IPS-NIHi7 (cell line): ENCODE results near the gene UVSSA.

Experiments
- DNase-seq: peaks from one replicate; pipeline ENCODE4 v3.0.0; 2012; ENCODE audit warnings: mixed read lengths; ENCODE audit errors: extremely low spot score

UVSSA gene

GRCh38 chr4:1407657-1408333, 60.8 kb downstream of the UVSSA start:
- no peak for DNase-seq

DNA sequence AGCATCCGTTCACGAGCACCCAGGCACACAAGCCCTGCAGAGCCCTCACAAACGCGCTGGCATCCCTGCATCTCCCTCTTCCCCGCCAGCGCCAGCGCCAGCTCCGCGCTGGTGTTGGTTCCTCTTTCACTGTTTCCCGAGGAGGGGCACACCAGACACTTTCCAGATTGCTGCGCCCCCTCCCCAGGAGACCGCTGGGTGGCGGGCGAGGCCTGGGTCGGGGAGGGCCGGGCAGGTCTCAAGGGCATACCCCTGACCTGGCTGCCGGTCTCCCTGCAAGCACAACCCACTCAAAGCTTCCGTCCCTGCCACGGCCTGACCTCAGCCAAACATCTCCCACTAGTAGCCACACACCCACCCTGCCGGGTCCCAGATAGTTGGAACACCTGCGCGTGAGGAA, 61.4 kb downstream of the UVSSA start:
- no peak for DNase-seq

GRCh38 chr4:1409079-1409478, 62.1 kb downstream of the UVSSA start:
- DNase-seq, result no peak

DNA sequence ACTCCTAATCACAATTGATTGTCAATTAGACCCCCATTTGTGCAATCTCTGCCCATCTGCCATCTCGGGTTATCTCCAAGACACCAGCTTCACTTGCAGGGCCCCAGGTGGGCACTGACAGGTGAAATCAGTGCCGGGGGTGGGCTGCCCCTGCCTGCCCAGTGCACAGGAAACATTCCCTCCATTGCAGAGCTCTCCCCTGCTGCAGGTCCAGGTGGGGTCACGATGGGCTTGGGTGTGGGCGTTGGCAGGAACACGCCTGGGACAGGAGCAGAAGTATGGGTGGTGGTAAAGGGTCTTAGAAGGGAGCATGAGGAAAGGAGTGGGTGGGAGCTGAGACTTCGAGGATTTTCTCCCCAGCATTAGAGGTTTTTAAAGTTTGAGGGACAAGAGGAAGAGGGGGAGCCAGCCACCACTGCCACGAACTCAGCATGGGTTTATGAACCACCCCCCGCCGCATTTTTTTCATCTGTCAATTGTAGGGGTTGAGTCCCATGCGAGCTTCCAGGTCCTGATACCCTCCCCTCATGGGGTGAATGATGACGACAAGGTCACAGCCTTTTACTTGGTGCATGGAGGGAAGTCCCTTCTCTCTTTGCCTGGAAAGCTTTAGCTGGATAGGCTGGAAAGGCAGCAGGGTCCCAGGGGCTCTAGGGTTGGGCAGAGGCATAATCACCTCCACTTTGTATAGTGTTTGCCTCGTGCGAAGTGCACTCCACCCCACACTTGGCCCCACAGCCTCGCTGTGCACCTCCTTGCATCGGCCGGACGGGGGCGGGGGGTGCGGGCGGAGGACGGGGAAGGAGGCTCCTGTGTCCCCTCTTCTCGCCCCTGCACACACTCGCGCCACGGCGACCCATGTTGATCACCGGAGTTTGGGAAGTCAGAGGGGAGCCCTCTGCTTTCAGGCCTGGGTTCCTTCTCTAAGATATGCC, 62.8 kb downstream of the UVSSA start:
- DNase-seq, result no peak

DNA sequence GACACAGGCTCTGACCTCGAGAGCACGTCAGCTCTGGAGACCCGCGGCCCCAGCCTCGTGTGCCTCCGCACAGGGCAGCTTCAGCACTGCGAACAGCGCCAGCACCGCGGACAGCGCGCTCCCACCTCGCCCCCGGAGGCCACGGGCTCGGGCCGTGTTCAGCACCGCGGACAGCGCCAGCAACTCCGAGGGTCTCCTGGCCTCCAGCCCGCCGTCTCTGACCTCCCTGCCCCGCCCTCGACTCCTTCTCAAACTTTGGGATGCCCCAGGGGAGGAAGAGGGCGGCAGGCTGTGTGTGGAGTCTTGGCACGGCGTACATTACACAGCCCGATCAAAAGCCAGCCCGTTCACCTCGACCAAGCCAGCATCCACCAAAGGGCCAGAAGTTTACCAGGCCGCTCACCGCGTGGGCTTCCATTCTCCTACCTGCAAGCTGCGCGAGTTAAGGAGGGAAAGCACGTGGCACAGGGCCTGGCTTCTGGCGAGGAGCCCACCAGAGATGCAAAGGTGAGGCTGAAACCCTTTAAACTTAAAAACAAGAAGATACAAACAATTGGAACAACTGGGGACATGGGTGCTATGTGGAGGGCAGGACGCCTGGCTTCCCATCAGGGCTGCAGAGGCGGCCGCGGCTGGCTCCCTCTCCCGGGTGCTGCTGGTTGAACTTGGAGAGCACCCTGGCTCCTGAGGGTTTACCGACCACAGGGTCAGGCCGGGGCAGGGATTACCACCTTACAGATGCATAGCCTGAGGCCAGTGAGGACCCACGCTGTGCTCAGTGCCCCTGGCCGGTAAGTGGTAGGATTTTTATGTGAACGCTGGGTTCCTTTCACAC, 63.7 kb downstream of the UVSSA start:
- peak; percentile 95 for DNase-seq

DNA sequence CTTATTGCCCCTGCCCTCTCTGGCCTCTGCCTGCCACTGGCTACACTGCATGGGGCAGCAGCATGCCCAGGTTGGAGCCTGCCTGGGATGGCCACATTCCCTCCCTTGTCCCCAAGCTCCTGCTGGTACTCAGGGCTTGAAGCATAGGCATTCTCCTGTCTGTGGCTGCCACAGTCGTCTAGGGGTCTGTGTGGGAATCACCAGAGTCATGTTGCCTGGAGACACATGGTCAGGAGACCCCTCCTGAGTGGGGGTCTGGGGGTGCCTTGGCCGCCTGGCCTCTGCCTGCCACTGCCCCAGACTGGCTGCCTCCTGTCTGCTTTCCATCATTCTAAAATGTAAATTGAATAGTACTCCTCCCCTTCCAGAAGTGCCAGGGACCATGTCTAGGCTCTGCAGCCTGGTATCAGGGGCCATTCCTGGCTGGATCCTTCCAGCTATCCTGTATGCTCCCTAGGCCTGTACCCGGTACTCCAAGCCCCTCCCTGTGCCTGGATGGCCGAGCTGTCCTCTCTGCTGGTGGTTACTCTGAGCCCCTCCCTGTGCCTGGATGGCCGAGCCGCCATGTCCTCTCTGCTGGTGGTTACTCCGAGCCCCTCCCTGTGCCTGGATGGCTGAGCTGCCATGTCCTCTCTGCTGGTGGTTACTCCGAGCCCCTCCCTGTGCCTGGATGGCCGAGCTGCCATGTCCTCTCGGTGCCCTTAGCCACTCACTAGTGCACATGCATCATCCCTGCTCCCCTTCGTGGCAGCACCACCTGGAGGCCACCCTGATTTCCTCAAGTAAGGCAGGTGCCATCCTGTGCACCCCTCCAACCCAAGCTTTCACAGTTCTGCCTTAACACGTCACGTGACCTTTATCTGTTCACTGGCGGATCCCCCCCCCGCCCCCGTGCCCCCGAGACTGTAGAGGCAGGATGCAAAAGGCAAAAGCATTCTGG, 64.7 kb downstream of the UVSSA start:
- DNase-seq, result peak; percentile 26

DNA sequence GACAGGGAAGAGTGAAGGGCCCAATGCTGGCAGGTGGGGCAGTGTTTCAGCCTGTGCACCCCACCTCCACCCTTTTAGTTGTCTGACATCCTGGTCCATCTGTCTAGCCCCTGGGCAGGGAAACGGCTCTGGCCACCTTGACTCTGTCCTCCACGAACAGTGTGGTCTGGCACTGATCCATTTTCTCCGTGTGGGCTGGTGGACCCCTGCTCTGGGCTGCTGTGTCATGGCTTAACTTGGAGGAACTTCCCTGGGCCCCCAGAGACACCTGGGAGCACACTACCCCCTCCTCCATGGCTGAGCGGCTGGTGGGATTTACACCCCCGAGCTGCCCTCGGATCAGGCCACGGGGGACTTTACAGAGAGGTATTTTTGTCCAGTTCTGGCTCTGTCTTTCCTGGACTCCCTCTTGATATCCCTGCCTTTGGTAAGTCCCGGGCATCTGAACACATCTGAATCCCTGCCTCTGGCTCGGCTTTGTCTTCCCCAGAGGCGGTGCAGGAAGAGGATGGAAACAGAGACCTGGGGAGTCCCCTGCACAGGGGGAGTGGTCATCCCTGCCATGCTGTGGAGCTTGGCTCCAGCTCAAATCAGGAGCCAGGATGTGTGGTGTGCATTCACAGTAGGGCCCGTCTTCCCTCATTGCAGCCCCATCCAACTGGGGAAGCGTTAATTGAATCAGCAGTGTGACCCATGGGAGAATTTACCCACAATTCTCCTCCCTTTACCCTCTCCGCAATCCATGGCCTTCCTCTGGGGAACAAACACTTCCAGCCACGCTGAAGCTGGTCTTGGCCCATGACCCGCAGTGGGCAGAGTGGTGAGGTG, 65.6 kb downstream of the UVSSA start:
- DNase-seq, result peak; percentile 13

GRCh38 chr4:1413204-1413663, 66.2 kb downstream of the UVSSA start:
- DNase-seq, result peak; percentile 10

DNA sequence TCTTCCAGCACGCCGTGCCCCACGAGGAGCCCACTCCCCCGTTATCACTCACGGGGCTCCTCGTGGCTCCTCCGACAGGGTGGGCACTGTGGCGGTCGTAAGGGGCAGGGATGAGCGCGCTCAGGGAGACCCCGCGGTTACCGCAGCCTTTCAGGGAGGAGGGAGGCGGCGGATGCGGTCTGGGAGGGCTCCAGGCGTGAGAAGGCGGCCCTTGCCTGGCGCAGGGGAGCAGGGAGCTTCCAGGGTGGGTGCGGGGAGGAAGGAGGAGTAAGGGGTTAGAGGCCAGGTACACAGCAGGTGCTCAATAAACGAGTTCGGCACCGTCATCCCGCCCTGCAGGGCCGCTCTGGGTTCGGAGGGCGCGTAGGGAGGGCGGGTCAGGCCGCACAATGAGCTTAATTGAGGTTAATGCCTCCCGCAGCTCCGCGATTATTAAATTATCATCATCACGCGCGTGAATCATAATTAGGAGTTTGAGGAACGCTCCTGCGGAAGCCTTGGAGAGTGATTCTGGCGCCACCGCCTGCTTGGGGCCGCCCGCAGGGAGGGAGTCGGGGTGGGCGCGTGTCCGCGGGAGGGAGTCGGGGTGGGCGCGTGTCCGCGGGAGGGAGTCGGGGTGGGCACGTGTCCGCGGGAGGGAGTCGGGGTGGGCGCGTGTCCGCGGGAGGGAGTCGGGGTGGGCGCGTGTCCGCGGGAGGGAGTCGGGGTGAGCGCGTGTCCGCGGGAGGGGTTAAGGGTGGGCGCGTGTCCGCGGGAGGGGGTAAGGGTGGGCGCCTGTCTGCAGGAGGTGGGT, 66.9 kb downstream of the UVSSA start:
- peak; percentile 16 for DNase-seq

- DNase-seq, result no peak
These were observed 68.0 kb downstream of the UVSSA start for GRCh38 chr4:1414831-1415680.

- DNase-seq, result no peak
These were observed 68.6 kb downstream of the UVSSA start for GRCh38 chr4:1415681-1415981.

GRCh38 chr4:1416051-1416947, 69.3 kb downstream of the UVSSA start:
- DNase-seq, result no peak

DNA sequence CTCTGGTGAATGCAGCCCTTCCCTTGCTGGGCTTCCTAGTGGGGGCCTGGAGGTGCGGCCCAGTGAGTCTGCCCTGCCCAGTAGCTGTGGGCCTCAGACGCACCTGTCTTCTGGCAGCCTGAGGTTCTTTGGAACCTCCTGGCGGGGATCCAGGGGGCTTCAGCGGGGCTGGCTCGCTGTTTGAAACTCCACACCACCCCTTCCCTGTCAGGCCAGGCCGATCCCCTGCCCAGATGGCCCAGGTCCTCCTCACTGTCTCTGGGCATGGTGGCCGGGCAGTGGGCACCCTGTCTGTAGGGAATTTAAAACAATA, 69.9 kb downstream of the UVSSA start:
- DNase-seq, result no peak

- no peak for DNase-seq
These were observed 70.7 kb downstream of the UVSSA start for GRCh38 chr4:1417522-1418390.

- no peak for DNase-seq
These were observed 71.7 kb downstream of the UVSSA start for GRCh38 chr4:1418494-1419285.

- DNase-seq, result no peak
These were observed 72.7 kb downstream of the UVSSA start for GRCh38 chr4:1419708-1420107.
